ENCODE data around the gene NDUFAF3.

The NDUFAF3 gene

GRCh38 chr3:49017971-49018706 lies 3.8 kb upstream of the NDUFAF3 start, which contains the start of gene DALRD3:
Gene DALRD3, minus strand, starts transcription at chr3:49018580. Its CDS starts 16 bp downstream, at chr3:49018564.
- DNase-seq (ENCODE audit: low read depth in 2 of 2): peak; percentile 54 to 61

- no peak for DNase-seq (ENCODE audit: low read depth in 2 of 2)
These were observed 3.3 kb upstream of the NDUFAF3 start for GRCh38 chr3:49018707-49019006.

GRCh38 chr3:49019941-49020329 lies 2.0 kb upstream of the NDUFAF3 start:
- DNase-seq (ENCODE audit: low read depth in 2 of 2): no peak

GRCh38 chr3:49020330-49021212 lies 1.4 kb upstream of the NDUFAF3 start:
- no peak for DNase-seq (ENCODE audit: low read depth in 2 of 2)

- peak; percentile 99 for DNase-seq (ENCODE audit: low read depth in 2 of 2)
These were observed 608 bp upstream of the NDUFAF3 start for GRCh38 chr3:49021213-49021812.

- DNase-seq (ENCODE audit: low read depth in 2 of 2): no peak
These were observed 809 bp downstream of the NDUFAF3 start for GRCh38 chr3:49022688-49023171.

- no peak for DNase-seq (ENCODE audit: low read depth in 2 of 2)
These were observed 1.9 kb downstream of the NDUFAF3 start for GRCh38 chr3:49023775-49024174.

GRCh38 chr3:49024449-49024848 lies 2.5 kb downstream of the NDUFAF3 start:
- no peak for DNase-seq (ENCODE audit: low read depth in 2 of 2)

- no peak for DNase-seq (ENCODE audit: low read depth in 2 of 2)
These were observed 3.3 kb downstream of the NDUFAF3 start for GRCh38 chr3:49025005-49025792.

- DNase-seq (ENCODE audit: low read depth in 2 of 2): no peak
These were observed 4.0 kb downstream of the NDUFAF3 start for GRCh38 chr3:49025793-49026520.

- no peak for DNase-seq (ENCODE audit: low read depth in 2 of 2)
These were observed 4.6 kb downstream of the NDUFAF3 start for GRCh38 chr3:49026536-49026935.

GRCh38 chr3:49027634-49028033 lies 5.7 kb downstream of the NDUFAF3 start:
- DNase-seq (ENCODE audit: low read depth in 2 of 2): no peak

- no peak for DNase-seq (ENCODE audit: low read depth in 2 of 2)
These were observed 6.4 kb downstream of the NDUFAF3 start for GRCh38 chr3:49028298-49028672.

GRCh38 chr3:49028673-49029562 lies 7.0 kb downstream of the NDUFAF3 start, which contains the start of gene IMPDH2:
Gene IMPDH2, minus strand, starts transcription at chr3:49029398. Its CDS starts 48 bp downstream, at chr3:49029350.
- peak; percentile 89 to 91 for DNase-seq (ENCODE audit: low read depth in 2 of 2)

GRCh38 chr3:49029563-49029884 lies 7.6 kb downstream of the NDUFAF3 start:
- DNase-seq (ENCODE audit: low read depth in 2 of 2): no peak

GRCh38 chr3:49030321-49030720 lies 8.4 kb downstream of the NDUFAF3 start:
- DNase-seq (ENCODE audit: low read depth in 2 of 2): no peak

- DNase-seq (ENCODE audit: low read depth in 2 of 2): no peak
These were observed 10.9 kb downstream of the NDUFAF3 start for GRCh38 chr3:49032646-49033304.

GRCh38 chr3:49034650-49035049 lies 12.7 kb downstream of the NDUFAF3 start:
- no peak for DNase-seq (ENCODE audit: low read depth in 2 of 2)

- DNase-seq (ENCODE audit: low read depth in 2 of 2): no peak
These were observed 13.4 kb downstream of the NDUFAF3 start for GRCh38 chr3:49035281-49035680.
